Activated CD4-positive, alpha-beta T cell treated with anti-CD3 and anti-CD28 coated beads for 48 hours (primary cell): Measurements from ENCODE around the gene ALDH1A2.

Experiments used
- DNase-seq: peaks from one replicate; pipeline ENCODE4 v3.0.0-alpha.2; 2020

Gene ALDH1A2

DNA sequence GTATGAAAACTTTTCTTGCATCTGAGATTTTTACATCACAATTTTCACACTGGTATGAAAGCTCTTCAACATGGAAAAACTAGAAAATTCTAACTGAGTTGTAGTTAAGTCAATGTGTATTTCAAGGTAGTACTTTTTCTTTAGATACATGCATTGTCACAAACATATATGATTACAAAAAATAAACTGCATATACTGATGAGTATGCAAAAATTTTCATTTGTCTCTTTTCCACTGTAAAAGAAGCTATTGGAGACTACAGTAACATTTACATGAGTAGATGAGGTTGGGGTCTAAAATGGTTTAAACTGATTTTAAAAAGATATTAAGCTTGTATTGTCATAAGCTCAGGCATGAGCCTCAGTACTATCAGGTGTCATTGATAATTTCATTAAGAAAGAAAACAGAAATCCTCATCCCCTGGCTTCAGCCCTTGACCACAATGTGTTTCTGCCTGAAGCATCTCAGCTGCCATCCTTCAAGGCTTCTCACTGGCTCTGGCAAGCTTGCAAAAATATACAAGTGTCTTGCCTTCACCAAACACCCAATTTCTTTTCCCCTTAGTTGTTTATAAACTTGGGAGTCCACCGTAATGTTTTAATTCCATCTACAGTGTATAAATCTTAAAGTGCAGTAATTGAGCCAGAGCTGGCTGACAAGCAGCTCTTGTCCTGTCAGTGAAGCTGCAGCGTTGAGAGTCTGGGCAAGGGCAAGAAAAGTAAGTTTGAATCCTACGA lies 71.9 kb downstream of the ALDH1A2 start:
- no peak for DNase-seq

DNA sequence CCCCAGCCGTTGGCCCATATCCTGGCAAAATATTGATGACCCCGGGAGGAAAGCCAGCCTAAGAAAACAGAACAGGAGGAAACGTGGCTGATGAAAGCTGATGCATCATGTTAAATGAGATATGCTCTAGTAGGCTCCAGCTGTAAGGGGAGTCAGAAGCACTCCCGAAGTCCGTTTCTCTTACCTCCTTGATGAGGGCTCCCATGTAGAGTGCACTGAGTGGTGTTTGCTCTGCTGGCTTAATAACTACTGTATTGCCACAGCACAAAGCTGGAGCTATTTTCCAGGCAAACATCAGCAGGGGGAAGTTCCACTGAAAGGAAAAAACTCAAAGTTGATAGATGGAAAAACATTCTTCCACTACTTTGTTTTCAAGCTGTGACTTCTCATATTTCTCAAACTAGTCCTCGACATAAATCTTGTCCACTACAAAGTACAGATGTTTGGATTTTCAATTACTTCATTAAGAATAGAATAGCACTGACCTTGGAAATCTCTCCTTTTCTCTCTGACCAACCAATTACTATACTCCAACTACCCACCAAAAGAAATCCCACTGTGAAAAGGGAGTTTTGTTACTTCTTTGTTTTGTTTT lies 72.7 kb downstream of the ALDH1A2 start:
- no peak for DNase-seq

DNA sequence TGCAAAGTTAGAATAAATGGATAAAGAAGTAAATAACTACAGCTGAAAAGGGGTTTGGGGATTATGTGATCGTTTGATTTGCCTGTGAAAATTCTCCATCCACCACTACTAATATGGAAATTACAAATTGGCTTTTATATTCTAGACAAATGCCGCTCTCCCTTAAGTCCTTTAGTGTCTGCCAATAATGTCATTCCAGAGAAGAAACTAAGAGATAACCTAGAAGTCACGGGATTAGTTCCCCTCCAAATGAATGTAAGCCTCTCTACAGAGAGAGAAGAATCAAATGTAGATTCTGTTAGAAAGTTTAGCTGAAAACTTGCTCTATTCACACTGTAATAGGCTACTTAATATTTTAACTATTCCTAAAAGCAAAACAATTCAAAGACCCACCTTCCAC lies 92.0 kb downstream of the ALDH1A2 start:
- no peak for DNase-seq

DNA sequence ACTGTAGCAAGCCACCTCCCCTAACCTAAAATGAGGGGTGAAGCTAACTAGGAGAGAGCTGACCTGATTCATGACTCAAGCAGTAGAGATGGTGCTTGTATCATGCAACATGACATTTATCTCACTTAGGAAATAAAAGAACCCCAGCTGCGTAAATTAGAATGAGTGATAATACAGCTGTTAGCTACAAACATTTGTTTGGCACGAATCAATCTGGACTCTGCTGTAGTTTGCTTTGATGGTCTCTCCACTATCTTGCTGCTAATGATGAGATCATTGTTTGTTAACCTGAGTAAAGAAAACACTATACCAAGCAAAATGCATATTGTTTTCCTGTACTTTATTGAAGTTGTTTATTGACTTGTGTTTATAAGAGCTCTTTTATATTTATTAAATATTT lies 92.6 kb downstream of the ALDH1A2 start:
- no peak for DNase-seq

DNA sequence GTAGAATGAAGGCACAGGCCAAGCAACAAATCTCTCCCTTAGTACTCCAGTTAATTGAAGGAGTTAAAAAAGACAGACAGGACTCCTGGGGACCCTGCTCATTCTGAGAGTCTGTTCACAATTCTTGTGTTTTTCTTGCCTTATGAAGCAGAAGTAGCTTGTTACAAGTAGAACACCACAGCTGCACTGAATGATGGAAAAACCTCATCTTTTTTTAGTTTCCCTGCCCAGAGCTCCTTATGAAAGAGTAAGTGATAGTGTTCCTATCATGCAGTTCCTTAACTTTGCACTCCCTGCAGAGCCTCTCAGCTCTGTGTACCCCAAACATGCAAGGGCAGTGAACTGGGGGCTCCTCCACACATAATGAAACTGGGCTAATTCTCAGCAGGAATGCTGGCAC lies 95.5 kb downstream of the ALDH1A2 start:
- no peak for DNase-seq

DNA sequence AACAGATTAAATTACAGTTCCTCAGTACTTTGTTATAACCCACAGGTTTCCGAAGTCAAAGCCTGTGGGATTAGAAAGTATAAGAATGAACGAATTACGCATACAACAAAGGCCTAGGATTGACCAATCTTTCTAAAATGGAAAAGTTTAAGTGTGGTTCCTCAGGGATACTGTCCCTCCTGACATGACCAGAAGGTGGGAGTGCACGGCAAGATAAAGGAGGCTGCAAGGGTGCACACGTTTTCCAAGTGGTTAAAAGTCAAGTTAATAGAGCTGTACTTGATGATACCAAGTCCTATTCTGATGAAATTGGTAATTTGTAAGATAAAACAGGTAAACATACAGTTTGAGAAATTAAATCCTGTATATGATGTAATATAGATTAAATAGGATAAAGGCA lies 96.2 kb downstream of the ALDH1A2 start:
- DNase-seq: no peak

DNA sequence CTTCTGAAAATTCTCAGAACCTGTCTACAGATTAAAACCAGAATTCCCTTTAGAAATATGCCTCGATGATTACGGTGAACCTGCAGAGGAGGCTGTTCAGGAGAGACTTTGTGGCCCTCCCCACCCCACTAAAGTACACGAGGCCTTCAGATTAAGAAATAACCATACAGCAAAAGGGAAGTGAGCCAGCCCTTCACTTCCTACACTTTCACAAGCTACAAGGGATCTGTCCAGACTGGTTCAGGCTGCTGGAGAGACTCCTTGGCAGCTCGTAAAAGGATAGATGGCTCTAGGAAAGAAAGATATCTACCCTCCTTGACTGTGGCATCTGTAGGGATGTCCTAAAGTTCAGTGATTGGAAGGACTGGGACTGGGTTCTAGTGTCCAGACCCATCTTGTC lies 102.6 kb downstream of the ALDH1A2 start:
- DNase-seq: no peak

DNA sequence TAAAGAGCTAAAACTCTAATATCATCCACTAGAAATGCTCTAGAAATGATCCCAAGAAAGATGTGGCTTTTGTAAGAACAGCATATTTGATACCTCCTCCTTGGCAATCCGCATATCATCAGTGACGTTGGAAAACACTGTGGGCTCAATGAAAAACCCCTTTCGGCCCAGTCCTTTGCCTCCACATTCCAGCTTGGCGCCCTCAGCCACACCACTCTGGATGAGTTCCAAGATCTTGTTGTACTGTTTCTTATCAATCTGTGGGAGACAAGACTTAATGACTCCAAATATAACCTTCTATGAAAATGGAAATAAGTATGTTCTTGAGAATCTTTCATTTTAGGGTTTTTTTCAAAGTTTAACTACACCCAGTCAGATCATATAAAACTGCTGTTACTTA lies 103.6 kb downstream of the ALDH1A2 start:
- no peak for DNase-seq

DNA sequence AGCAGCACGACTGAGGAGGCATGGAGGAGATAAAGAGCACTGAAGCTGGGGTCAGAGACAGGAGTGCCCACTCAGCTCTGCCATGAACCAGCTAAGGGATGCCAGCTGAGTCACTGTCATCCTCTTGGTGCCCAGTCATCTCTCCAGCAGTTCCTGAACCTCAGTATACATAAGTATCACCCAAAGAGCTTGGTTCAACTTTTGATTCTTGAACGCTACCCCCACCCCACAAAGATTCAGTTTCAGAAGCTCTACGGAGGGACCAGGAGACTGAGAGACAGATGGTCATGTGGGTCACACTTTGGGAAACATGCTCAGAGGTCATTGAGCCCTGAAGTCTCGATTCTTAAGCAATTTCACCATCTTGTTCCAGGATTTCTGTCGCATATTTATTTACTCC lies 108.4 kb downstream of the ALDH1A2 start:
- no peak for DNase-seq

DNA sequence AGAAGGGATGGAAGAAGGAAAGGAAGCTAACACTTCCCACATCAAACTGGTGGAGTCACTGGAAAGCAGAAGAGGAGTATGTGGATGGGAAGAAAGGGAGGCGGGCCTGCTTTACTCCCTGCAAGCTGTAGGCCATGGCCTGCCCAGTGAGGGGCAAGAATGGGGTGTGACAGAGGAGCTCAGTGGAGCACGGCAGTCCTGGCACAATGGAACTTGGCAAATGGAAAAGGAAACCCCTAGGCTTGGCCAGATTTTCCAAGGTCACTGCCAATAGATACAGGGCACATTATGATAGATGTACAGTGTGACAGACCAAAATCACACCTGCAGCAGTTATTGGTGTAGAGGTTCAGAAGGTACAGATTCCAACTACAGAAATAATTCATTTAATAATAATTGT lies 111.6 kb downstream of the ALDH1A2 start:
- DNase-seq: no peak

DNA sequence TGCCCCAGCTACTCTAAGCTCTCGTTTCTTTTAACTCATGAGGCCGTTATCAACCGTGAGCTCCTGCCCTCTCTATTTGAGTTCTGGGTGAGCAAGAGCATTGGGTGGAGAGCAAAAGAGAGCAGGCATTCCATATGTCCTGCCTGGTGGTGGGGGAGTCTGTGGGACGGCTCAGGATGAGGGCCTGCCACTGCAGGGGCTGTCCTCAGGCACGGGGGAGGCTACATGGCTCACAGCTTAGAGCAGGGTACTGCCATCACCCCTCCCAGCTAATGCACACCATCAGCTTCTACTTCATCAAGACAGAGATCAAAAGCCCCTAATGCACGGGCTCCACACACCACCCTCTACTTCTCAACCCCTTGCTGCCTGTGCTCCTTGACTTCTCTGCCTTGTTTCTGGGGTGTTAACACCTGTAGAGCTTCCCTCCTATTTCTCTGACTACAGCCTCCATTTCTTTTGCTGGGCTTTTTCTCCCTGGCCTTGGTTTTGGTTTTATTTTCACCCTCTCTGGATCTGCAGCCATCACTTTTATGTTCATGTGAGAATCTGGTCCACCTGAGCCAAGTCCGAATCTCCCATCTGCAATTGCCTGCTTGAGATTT lies 114.1 kb downstream of the ALDH1A2 start:
- no peak for DNase-seq

DNA sequence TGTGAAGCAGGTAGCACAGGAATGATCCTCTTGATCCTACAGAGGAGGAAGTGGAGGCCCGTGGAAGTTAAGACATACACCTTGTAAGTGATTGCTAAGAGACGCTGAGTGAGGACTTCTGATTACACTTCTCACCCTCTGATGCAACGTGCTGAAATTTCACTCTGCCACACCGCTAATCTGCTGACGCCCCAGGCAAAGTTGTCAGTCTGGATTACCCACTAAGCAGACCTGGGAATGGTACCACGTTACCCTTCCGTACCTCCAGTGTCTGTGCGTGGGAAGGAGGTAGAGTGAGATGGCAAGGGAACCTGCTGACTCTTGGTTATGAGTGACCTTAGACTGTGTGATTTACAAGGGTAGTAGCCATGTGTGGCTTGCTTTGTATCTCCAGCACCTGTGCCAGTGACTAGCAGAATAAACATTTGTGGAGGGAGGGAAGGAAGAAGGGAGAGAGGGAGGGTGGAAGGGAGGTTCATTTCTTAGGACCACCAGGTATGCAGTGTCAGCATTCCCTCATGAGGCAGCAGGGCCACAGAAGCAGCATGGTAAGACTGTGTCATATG lies 115.0 kb downstream of the ALDH1A2 start:
- DNase-seq: no peak

DNA sequence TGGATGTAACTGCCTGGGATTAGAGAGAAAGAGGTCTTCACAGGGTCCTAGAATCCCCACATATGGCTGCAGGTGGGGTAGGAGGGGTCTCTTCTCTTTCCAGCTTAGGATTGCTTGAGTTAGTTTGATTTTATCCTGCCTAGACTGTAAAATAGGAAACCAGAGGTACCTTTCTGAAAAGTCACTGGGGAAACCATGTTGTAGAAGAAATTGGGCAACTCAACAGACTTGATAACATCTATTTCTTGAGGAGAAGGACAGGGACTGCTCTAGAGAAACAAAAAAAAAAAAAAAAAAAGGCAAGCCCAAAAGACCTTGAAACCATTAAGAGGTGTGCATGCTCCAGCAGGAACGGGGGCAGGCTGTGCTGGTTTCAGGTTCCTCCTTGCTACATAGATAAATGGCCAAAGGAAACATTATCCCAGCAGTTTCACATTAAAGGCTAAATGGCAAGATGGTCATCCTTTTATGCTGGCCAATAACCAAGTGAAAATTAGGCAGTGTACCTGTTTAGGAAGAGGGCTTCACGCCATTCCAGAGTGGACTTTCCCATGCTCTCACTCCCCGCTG lies 116.1 kb downstream of the ALDH1A2 start:
- DNase-seq: no peak

DNA sequence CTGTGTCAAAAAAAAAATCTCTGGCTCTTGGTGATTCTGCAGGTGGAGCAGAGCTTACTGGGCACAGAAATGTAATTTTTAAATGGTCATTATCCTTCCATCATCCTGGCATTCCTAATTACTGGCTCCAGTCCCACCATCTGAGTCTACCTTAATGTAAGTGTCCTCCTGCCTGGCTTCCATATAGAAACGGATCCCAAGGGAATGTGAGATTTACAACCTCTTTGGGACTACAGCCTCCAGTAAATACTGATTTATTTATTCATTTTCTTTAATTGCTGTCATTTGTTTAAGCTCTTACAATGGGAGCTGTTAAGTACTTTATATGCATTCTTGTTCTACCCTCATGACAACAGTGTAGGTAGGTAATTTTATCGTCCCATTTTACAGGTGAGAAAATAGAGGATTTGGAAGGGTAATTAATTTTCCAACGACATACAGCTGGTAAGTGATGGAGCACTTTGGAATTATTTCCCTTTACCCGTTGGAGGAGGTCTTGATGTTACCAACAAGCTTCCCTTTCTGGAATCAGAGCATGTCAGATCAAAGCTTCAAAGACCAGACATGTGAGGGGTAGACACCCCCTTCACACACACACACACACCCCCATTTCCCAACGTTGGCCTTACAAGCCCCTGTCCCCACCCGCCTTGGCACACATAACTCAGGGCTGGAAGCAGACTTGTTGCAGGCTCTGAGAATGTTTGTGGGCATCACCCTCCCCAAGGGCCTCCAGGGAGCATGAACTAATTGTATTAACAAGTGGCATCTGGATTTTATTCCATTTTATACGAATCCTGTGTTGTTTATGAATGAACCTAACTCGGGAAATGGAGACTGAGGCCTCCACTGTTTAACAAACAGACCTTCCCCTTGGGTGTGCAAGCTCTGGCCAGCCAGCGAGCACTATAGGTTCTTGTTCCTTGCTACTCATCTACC lies 116.9 kb downstream of the ALDH1A2 start:
- no peak for DNase-seq

DNA sequence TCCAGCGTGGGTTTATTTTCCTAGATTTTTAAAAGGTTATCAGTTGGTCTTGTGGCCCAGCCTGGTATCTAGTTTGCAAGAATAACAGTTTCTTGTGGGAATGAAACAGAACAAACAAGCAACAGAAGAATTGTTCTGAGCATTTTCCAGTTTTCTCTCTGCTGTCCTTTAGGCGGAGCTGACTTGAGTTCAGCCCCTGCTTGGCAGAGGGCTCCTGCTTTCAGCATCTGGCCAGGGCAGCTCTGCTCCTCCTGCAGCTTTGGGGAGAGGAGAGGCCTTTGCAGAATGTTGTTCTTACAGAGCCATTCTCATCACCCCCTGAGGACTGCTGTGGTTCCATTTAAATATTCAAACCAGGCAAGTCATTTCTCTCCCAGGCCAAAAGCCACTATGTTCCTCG lies 117.7 kb downstream of the ALDH1A2 start:
- no peak for DNase-seq

DNA sequence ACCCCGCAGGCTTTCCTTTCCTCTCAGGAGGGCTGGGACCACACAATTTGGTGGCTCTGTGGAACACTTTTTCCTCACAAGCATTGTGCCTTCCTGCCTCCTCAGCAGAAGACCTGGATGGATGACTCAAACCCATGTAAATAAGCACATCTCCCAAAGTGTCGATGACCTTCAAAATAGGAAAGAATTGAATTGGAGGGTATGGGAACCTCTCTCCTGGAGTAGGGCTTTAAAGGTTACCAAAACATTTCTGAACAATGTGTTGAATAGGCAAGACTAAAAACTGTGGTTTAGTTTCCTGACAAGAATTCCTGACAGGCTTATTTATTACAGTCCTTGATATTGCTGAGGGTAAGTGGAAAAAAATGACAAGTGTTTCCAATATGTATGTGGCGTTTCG lies 118.2 kb downstream of the ALDH1A2 start:
- DNase-seq: no peak

DNA sequence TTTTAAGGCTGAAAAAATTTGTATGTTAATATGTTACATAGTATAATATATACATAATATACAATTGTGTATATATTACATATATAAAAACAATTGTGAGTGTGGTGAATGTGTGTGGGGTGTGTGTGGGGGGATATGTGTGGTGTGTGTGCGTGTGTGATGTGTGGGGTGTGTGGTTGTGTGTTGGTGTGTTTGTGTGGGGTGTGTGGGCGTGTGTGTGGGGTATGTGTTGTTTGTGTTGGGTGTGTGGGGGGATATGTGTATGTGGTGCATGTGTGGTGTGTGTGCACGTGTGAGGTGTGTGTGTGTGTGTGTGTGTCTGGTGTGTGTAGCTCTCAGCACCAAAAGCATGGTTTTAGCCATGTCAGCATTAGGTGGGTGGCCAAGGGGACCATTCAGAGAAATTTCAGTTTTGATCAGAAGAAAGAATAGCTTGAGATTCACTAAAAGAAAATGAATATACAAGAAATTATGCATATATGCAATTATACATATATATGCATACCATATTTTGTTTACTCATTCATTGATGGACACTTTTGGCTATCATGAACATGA lies 118.9 kb downstream of the ALDH1A2 start:
- DNase-seq: no peak

DNA sequence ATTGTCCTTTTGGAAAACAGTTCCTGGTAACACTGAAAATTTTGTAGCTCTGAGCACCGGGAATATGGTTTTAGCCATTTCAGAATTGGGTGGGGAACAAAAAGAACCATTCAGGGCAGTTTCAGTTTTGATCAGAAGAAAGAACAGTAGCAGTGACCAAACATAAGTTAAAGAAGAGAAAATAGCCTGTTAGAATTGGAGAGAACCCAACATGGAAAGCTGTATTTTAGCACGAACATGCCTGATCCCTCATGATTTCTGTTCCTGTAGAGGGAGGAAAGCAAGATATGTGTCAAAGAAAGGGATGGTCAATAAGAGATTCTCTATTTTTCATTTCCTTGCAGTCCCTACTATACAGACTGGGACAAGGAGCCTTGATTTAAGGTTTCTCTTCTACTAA lies 119.9 kb downstream of the ALDH1A2 start:
- no peak for DNase-seq

DNA sequence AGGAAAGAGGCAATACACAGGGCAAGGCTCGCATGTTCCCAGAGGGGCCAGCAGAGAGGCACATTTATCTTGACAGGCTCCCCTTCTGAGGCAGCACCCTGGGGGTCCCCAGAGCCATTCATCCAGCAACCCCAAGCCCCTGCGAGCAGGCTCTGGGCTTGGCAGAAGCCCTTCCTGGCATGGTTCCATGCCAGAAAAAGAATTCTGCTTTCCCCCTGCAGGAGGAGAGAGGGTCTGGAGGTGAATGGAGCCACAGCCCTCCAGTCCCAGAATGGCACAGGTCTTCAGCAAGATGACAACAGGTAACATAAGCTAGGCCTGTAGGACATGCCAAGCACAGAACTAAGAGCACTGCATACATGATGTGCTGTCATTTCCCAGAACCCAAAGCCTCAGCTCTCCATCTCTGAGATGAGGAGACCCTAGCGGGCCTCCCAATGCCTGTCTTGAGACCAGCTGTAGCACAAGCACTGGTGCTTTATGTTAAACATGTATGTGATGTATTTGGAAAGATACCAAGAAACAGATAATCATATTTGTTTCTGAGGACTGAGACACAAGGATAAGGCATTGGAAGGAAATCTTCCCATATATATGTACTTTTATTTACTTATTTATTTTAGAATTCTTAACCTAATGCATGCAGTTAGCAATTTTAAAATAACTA lies 121.6 kb downstream of the ALDH1A2 start:
- no peak for DNase-seq

DNA sequence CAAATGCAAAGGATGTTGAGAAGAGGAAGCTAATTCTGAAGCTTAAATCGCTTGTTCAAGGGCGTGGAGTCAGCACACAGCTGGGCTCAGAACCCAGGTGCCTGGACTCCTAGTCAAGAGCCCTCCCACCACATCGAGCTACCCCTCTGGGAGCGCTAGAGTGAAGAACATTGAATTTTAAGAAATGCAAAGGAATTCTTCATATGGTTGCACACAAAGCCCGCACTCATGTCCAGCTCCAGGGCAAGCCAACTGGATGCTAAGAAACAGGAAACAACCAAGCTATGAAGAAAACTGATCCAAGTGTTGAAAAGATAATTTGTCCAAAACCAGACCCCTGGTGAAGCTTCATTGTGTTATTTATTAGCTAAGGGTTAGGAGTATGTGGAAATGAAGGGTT lies 122.3 kb downstream of the ALDH1A2 start:
- DNase-seq: no peak

DNA sequence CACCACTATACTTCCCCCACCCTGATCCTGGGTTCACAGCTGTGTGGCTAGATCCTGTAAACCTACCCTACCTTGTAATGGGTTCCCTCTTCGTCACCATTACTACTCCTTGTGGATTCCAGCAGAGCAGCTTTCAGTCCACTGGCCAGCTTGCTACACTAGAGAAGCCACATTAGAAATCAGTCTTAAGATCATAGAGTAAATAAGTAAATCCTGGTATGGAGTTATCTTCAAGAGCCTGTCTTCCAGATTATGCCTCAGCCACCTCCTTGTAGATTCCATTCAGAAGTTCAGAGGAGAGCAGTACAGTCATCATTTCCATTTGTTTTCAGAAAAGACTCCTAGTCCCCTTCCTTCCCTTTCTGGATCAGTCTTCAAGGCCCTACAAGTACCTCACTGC lies 123.7 kb downstream of the ALDH1A2 start:
- DNase-seq: no peak

DNA sequence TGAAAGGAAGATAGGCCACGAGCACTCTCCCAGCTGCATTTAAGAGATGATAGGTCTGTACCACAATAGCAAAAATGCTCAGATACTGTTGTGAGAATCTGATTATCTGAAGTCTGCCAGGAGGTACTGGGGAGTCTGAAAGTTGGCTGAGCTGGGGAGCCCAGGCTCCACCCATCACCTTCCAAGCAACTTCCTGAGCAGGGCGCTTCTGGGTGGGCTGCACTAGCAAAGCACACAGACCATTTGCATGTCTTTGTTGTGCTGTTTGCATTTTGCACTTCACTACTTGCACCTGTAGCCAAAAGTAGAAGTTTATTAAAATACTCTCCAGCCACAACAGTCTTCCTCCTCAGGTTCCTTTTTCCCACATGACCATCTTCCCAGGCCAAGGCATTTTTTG lies 133.2 kb downstream of the ALDH1A2 start:
- no peak for DNase-seq
